Urothelium cell line (cell line): ENCODE data around the gene TXN2.
A peak's percentile ranks its signal among the peaks of the same experiment; 100 is the strongest.
"Not testable (repeated sequence)": the region's sequence is repeated elsewhere in the genome, so short reads cannot be mapped to it uniquely, and the experiment has no call there.

Experiments used
- DNase-seq: peaks from one replicate; pipeline ENCODE4 v3.0.0; 2011; ENCODE audit warnings: low spot score, mixed read lengths
- FAIRE-seq: peaks from 2 replicates; lab custom pipeline; 2011; peaks lifted over from hg19 to GRCh38; lab: Jason Lieb, UNC

Gene TXN2

DNA sequence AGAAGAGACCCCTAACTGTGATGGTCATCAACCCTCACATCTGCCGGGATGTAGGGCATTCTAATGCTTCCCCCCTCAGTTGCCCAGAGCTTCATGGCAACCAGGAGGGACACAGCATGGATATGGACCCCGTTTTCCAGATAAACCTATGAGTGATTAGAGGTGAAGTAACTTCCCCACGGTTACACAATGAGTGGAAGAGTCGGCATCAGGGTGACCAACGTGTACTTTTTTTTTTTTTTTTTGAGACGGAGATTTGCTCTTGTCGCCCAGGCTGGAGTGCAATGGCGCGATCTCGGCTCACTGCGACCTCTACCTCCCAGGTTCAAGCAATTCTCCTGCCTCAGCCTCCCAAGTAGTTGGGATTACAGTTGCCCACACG is 25.0 kb downstream of the TXN2 start:
- FAIRE-seq: no peak
- no peak for DNase-seq

DNA sequence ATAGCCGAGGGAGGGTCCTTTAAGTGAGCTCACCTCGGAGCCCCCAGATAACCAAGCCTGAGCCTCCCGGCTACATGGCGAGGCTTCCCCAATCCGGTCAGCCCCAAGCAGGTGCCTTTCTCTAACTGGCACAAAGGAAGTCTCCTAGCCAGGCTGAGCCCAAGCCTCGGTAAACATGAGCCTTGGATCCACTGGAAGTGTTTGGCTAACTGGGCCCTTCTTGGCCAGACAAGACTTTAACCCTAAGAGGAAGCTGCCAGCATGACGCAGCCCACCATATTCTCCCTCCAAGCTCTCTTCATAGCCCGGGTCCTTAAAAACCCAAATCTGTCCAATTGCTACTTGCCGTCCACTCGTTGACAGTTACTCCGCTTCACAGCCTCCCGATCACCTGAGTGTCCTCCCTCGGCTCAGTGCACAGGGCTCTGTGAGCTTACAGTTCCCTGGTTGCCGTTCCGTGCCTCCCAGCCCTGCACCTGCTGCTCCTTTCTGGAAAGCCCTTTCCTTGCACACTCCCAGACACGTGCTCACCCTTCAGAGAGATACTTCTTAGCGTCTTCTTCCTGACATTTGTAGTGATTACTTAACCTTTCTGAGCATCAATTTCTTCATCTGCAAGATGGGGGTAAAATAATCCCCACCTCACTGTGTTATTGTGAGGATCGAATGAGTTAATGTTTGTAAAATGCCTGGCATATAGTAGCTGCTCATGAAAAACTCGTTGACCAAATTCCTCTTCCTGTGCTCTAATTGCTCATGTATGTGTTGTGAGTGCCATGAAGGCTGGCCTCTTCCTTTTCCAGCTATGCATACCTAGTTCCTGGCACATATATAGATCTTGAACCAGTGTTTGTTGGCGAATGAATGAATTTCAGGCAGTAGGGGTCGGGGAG is 25.6 kb downstream of the TXN2 start:
- no peak for DNase-seq
- no peak for FAIRE-seq

DNA sequence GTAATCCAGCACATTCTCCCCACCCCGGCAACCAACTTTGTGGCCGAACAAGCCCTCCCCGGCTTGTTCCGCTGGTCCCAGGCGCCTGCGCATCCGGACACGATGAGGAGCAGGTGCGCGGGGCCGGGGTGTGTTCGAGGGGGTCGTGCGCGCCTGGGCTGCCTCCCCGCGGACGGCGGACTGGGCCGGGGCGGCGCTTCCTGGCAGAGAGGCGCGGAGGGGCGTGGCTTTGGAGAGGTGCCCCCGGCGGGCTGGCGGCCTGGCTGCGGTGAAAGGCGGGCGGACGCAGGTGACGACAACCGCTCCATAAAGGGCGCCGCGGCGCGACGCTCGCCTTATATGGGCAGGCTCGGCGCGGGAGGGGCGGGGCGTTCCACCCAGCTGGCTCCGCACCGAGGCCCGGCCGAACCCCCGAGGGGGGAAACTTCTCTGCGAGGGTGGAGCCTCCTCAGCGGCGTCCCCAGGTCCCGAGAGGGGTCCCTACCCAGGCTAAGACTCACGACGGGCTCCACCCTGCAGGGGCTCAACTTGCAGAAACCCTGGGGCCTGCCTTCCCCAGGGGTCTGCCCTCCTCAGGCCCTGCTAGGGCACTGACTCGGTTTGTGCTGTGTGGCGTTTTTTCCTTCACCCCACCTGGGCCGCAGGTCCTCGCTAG is 26.4 kb downstream of the TXN2 start:
- FAIRE-seq: peak; percentile 9
- DNase-seq: peak; percentile 70

DNA sequence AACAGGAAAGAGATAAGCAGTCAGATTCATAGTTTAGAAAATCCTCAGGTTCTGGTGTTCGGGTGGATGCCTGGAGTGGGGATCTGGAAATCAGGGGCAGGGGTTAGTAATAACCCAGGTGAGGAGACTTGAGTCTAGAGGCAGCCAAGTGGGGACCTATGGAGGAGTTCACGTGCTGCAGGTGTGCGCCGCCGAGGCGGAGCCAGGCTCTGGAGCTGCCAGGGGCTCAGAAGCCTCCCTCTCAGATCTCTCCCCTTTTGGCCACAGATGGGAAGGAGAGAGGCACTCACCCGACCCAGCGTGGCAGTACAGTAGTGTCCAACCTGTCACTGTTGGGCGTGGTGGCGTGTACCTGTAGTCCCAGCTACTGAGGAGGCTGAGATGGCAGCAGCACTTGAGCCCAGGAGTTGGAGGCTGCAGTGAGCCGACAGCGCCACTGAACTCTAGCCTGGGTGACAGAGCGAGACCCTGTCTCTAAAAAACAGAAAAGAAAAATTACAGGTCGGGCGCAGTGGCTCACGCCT is 27.5 kb downstream of the TXN2 start:
- DNase-seq: no peak
- peak; percentile 20 for FAIRE-seq

DNA sequence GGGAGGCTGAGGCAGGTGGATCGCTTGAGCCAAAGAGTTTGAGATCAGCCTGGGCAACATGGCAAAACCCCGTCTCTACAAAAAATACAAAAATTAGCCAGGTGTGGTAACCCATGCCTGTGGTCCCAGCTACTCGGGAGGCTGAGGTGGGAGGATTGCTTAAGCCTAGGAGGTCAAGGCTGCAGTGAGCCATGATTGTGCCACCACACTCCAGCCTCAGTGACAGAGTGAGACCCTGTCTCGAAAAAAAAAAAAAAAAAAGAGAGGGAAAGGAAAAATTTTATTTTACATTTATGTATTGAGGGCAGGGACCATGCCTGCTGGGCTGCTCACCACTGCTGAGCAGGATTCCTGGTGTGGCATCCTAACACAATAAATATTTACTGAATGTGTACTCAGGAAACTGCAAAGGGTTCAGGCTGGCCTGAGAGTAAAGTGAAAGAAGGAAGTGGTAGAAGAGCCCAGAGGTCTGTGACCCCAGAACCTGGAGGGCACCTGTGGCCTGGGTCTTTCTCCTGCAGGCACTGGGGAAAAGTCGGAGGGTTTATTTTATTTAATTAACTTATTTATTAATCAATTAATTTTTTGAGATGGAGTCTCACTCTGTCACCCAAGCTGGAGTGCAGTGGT is 28.3 kb downstream of the TXN2 start:
- FAIRE-seq, DNase-seq: not testable (repeated sequence)

DNA sequence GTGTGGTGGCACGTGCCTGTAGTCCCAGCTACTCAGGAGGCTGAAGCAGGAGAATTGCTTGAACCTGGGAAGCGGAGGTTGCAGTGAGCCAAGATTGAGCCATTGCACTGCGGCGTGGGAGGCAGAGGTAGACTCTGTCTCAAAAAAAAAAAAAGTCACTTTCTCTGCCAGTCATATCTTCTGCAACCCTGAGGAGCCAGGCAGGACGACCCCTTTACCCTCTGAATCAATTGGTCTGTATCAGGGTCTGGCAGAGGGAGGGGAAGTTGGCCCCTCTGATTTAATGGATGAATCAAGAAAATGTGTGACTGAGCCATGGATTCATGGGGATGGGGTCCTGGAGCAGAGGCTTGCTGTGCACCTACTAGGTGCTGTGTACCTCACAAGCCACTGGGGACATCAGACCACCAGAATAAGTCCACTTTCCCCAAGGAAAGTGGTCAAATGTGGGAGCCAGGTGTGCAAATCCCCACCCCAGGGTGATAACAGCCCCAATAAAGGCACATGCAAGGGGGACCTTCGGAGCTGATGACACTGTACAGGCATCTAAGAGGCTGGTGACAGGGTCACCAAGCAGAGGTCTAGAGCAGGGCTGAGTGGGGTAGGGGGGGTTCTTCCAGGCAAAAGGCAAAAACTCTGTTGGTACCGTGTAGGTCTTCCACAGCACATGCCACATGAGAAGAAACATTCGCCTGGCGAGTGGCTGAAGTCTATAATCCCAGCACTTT is 29.0 kb downstream of the TXN2 start:
- DNase-seq (no peak), FAIRE-seq (no peak)

DNA sequence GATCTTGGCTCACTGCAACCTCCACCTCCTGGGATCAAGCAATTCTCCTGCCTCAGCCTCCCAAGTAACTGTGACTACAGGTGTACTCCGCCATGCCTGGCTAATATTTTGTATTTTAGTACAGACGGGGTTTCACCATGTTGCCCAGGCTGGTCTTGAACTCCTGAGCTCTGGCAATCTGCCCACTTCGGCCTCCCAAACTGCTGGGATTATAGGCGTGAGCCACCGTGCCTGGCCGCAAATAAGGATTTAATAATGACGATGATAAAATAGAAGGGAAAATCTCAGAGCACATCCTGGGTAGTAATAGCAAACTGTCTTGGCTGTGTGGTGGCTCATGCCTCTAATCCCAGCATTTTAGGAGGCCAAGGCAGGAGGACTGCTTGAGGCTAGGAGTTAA is 30.5 kb downstream of the TXN2 start:
- DNase-seq, FAIRE-seq: not testable (repeated sequence)

DNA sequence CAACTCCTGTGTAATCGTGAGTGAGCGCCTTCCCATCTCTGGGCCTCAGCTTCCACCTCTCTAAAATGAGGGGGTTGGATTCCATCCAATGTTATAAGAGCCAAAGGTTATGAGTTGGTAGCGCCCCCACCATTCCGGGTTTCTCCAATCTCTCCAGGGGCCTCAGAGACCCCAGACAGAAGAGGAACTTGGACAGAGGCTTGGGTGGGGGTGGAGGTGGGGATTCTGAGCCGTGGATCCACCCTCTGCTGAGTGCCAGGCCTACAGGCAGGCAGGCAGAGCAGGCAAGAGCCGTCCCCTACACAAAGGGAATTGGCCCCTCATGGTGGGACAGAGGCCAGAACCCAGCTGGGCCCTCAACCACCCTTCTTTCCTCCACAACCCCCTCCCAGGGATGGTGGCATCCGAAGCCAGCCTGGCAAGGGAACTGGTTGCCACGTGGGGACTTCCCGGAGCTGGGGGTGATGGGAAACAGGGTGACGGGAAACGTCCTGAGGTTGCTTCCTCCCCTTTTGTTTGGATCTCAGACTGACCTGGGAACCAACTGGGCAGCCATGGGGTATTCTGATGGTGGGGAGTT is 31.8 kb downstream of the TXN2 start:
- no peak for FAIRE-seq

DNA sequence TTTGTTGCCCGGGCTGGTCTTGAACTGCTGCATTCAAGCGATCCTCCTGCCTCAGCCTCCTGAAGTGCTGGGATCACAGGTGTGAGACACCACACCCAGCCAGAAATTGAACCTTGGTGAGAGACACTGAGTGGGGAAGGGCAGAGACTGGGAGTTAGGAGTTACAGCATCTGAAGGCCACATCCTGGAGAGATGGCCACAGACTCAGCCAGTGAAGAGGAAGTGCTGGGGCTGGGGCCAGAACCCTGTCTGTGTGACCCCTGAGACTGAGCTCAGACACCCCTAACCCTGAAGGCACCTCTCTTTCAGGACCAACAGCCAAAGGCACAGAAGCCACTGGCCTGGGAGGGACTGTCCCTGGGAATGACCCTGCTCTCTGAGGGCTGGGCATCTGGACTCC is 33.8 kb downstream of the TXN2 start:
- DNase-seq (no peak), FAIRE-seq (no peak)

More for the DNA sequence above, 31.8 kb downstream of the TXN2 start:
- DNase-seq: no peak

DNA sequence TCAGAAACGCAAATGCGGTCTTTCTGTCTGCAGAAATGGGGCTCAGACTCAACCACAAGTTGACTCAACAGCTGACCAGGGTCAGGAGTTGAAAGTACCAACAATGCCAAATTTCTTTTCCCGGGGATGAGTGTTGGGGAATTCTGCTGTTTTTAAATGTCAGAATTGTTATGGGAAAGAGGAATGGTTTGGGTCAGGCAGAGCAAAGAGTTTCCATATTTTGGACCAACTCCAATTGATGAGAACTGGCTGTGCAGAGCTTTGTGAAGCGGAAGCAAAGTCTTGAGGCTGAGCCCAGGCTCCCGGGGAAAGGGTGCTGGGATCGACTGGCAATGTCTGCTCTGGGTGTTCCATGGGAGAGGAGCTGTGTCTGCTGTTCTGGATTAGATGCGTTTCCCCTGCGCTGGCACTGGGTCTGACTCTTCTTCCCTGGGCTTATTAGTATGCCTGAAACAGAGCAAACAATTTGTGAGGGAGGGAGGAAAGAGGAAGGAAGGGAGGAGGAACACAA is 36.2 kb downstream of the TXN2 start:
- FAIRE-seq (peak; percentile 50), DNase-seq (peak; percentile 79)

DNA sequence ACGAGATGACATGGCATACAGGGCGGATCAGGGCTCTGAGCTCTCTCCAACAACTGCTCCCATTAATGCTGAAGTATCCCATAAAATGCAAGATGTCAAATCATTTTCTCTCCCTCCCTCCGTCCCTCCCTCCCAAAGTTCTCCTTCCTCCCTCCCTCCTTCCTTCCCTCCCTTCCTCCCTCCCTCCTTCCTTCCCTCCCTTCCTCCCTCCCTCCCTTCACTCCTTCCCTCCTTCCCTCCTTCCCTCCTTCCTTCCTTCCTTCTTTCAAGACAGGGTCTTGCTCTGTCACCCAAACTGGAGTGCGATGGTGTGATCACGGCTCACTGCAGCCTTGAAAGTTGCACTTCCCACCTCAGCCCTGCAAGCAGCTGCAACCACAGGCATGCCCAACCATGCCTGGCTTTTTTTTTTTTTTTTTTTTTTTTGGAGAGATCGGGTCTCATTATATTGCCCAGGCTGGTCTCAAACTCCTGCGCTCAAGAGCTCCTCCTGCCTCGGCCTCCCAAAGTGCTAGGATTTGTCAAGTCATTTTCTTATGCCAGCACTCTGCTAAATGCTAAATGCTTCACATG is 38.2 kb downstream of the TXN2 start:
- FAIRE-seq (peak; percentile 96), DNase-seq (no peak)

DNA sequence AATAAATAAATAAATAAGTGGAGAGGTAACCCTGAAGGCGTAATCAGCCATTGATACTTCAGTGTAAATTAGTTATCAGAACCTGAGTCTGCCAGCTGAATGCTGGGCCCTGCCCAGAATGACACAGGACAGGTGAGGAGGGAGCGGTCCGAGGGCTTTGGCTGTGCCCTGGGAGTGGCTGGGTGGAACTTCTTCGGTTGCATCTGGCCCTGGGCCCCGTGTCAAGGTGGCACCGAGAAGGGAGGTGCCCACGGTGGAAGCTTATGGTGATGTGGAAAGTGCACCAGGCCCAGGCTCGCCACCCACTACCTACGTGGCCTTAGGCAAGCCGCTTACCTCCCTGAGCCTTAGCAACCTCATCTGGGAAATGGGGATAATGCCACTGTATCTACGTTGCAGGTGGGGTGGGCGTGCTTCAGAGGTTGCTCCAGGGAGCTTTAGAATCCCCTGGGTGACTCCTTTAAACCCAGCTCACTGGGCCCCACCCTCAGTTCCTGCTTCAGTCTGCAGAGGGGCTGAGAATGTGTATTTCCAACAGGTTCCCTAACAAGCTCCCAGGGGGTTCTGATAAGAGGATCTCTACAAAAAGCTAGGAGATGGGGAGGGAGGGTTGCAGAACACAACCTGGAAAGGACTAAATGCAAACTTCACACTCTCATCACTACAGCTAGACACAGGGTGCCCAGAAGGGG is 38.8 kb downstream of the TXN2 start:
- DNase-seq: no peak
- FAIRE-seq: peak; percentile 63

DNA sequence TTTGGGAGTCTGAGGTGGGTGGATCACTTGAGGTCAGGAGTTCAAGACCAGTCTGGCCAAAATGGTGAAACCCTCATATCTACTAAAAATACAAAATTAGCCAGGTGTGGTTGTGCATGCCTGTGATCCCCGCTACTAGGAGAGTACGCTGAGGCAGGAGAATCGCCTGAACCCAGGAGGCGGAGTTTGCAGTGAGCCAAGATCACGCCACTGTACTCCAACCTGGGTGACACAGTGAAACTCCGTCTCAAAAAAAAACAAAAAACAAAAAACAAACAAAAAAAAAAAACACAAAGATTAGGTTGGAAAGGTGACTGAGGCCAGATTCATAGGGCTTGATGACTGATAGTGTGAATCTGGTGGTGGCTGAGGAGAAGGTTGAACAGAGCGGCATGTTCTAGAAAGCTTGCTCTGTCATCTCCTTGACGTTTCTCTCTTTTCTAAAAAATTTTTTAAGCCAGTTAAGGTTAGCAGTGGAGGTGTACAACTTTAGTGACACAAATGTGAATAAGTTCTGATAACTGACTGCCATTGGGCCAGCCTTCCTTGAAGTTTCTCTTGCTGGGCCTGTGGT is 40.9 kb downstream of the TXN2 start:
- FAIRE-seq (no peak), DNase-seq (no peak)

DNA sequence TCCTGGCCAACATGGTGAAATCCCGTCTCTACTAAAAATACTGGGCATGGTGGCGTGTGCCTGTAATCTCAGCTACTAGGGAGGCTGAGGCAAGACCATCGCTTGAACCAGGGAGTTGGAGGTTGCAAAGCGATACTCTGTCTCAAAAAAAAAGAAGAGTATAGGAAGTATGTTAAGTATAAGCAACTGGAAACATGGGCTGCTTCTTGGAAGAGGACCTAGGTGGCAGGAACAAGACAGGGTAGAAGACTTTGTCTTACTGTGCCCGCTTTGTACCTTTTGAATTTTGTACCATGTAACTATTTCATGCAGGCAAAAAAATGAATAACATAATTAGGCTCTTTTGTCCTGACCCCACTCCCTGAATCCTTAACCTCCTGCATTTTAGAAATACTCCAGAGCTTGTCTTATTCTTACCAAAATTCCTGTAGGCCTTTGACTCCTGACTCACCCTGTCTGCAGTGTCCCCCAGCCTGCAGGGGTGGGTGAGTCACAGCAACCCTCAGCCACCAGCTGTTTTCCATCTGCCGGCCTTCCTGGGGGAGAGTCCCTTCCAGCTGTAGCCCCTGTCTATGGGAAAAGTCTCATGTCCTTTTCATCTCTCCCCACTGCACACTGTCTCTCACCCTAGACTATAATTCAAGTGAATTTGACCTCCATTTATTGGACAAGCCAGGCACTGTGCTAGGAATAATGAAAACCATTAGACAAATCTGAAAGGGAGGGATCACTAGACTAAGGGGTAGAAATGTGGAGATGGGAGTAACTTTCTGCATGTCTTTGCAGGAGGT is 41.8 kb downstream of the TXN2 start:
- peak; percentile 96 for DNase-seq
- FAIRE-seq: peak; percentile 98

DNA sequence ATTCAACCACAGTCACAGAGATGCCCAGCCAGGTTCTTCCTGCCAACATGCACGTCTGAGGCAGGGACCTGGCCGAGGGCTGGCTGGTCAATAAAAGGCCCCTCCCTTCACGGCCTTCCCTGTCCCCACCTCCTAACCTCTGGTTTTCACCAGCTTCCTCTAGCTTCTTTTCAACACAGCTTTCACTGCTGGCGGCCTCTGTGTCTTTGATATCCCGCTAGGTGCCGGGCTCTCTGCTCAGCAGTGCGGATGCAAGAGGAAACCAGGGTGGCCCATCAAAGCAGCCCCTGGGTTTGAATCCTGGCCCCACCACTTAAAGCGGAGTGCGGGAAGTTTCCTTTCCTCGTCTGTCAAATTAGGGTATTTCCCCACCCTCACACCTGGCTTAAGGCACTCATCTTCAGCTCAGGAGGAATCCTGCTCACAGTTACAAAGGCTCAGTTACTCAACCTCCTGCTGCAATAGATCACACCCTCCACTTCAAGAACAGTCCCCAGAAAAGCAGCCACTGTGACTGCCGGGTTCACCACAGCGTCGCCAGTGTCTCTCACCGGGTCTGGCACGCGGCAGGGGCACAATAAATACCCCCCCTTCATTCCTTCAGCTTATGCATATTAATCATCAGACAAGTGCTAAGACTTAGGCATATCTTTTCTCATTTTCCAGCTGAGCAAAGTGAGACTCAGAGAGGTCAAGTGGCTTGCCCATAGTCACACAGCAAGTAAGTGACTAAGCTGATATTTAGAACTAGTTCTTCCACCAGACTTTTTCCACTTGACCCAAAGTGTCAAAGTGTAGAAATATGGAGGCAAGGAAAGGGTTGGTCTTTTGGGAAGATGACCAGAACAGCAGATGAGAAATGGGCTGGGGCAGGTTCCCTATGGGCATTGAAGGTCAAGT is 45.7 kb downstream of the TXN2 start:
- DNase-seq (no peak), FAIRE-seq (no peak)

DNA sequence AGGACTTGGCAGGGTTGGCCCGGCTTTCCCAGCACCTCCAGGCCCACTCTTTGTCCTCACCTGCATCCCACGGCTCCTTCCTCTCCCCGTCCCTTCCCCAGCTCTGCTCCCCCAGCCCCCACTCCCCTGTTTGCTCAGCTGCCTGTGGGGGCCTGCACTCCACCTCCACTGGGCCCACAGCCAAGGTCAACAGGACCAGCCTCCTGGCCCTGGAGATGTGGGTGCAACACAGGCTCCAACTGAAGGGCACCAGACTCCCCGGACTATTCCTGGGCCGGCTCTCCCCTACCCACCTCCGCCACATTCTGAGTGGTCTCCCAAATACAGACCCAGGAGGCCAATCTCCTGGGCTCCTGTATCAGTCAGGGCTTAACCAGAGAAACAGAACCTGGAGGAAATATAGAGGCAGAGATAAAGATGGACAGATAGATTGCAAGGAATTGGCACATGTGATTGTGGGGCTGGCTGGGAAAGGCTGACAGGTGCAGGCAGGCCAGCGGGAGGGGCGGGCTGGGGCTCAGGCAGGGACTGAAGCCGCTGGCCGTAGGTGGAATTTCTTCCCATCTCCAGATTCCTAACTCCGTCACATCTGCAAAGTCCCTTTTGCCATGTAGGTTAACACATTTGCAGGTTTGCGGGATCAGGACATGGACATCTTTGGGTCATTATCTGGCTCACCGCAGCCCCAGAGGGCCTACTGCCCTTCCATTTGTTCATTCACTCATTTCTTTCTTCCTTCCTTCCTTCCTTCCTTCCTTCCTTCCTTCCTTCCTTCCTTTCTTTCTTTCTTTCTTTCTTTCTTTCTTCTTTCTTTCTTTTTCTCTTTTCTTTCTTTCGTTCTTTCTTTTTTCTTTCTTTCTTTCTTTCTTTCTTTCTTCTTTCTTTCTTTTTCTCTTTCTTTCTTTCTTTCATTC is 47.9 kb downstream of the TXN2 start:
- DNase-seq (peak; percentile 57), FAIRE-seq (peak; percentile 81)
